ENCODE measurements around the gene CD1E. TPM values are rescaled to one million over a fixed set of nuclear protein-coding genes. Genes with fewer than 3 reads are reported as not detected.

CD1E gene
- total RNA-seq: not detected

GRCh38 chr1:158353303-158354075, at the start of gene CD1E:
TSS of gene CD1E (plus strand) at chr1:158353894. CDS start at chr1:158353989, 95 bp downstream.
- Mint-ChIP-seq H3K27me3 (ENCODE audit: low read depth) (peaks cover 15% of the 10 kb centered on the region), H3K4me1 (ENCODE audit: low read depth) (no peaks in the 10 kb centered on the region), H3K4me3 (no peak within 1 kb of the TSS), H3K36me3 (ENCODE audit: low read depth) (no peaks in the 10 kb centered on the region), H3K27ac (no peak within 1 kb of the TSS), H3K9me3 (ENCODE audit: insufficient read depth) (no peaks in the 10 kb centered on the region)
- no peak for DNase-seq
- CTCF ChIA-PET: no interaction called here
- no peak for ATAC-seq
- POLR2A ChIA-PET: interaction anchor here (0.5 kb wide), 1 partner anchor 99 kb away, joined by 3 read pairs; no protein-coding TSS in a partner anchor

GRCh38 chr1:158310623-158311022, 43.1 kb upstream of the CD1E start:
- H3K36me3 Mint-ChIP-seq (ENCODE audit: low read depth): no peaks in the 10 kb centered on the region
- H3K4me1 Mint-ChIP-seq (ENCODE audit: low read depth): no peaks in the 10 kb centered on the region
- H3K4me3 Mint-ChIP-seq: no peak overlapping the region
- no peak for DNase-seq
- ChIA-PET CTCF (no interaction called here), POLR2A (no interaction called here)
- peaks cover 12% of the 10 kb centered on the region for H3K9me3 Mint-ChIP-seq (ENCODE audit: insufficient read depth)
- H3K27me3 Mint-ChIP-seq (ENCODE audit: low read depth): peaks cover 7% of the 10 kb centered on the region
- ATAC-seq: no peak
- no peak overlapping the region for H3K27ac Mint-ChIP-seq

GRCh38 chr1:158311066-158311465, 42.6 kb upstream of the CD1E start:
- H3K4me1 Mint-ChIP-seq (ENCODE audit: low read depth): no peaks in the 10 kb centered on the region
- ATAC-seq (no peak), DNase-seq (no peak)
- POLR2A ChIA-PET: no interaction called here
- CTCF ChIA-PET: no interaction called here
- H3K4me3 Mint-ChIP-seq: no peak overlapping the region
- peaks cover 12% of the 10 kb centered on the region for H3K9me3 Mint-ChIP-seq (ENCODE audit: insufficient read depth)
- H3K27me3 Mint-ChIP-seq (ENCODE audit: low read depth): peaks cover 7% of the 10 kb centered on the region
- no peaks in the 10 kb centered on the region for H3K36me3 Mint-ChIP-seq (ENCODE audit: low read depth)
- no peak overlapping the region for H3K27ac Mint-ChIP-seq

- DNase-seq: no peak
Measured at GRCh38 chr1:158323866-158324265, 29.8 kb upstream of the CD1E start.

GRCh38 chr1:158324395-158324794, 29.3 kb upstream of the CD1E start:
- Mint-ChIP-seq H3K27me3 (ENCODE audit: low read depth) (no peaks in the 10 kb centered on the region), H3K36me3 (ENCODE audit: low read depth) (no peaks in the 10 kb centered on the region), H3K9me3 (ENCODE audit: insufficient read depth) (peaks cover 3% of the 10 kb centered on the region), H3K27ac (no peak overlapping the region), H3K4me3 (no peak overlapping the region), H3K4me1 (ENCODE audit: low read depth) (no peaks in the 10 kb centered on the region)
- ChIA-PET CTCF (no interaction called here), POLR2A (no interaction called here)
- no peak for DNase-seq
- no peak for ATAC-seq

More at GRCh38 chr1:158323866-158324265, 29.8 kb upstream of the CD1E start:
- POLR2A ChIA-PET: no interaction called here
- no peak for ATAC-seq
- no peaks in the 10 kb centered on the region for H3K36me3 Mint-ChIP-seq (ENCODE audit: low read depth)
- H3K4me1 Mint-ChIP-seq (ENCODE audit: low read depth): no peaks in the 10 kb centered on the region
- H3K9me3 Mint-ChIP-seq (ENCODE audit: insufficient read depth): peaks cover 3% of the 10 kb centered on the region
- H3K4me3 Mint-ChIP-seq: no peak overlapping the region
- no peak overlapping the region for H3K27ac Mint-ChIP-seq
- no peaks in the 10 kb centered on the region for H3K27me3 Mint-ChIP-seq (ENCODE audit: low read depth)
- CTCF ChIA-PET: no interaction called here

- POLR2A ChIA-PET: no interaction called here
- Mint-ChIP-seq H3K4me3 (no peak overlapping the region), H3K9me3 (ENCODE audit: insufficient read depth) (no peaks in the 10 kb centered on the region), H3K36me3 (ENCODE audit: low read depth) (no peaks in the 10 kb centered on the region), H3K27ac (no peak overlapping the region), H3K4me1 (ENCODE audit: low read depth) (no peaks in the 10 kb centered on the region), H3K27me3 (ENCODE audit: low read depth) (no peaks in the 10 kb centered on the region)
- ATAC-seq (no peak), DNase-seq (no peak)
- CTCF ChIA-PET: no interaction called here
Measured at GRCh38 chr1:158327481-158327880, 26.2 kb upstream of the CD1E start.

GRCh38 chr1:158328426-158328825, 25.3 kb upstream of the CD1E start:
- Mint-ChIP-seq H3K27me3 (ENCODE audit: low read depth) (no peaks in the 10 kb centered on the region), H3K4me3 (no peak overlapping the region), H3K9me3 (ENCODE audit: insufficient read depth) (no peaks in the 10 kb centered on the region), H3K36me3 (ENCODE audit: low read depth) (no peaks in the 10 kb centered on the region), H3K4me1 (ENCODE audit: low read depth) (peaks cover 3% of the 10 kb centered on the region), H3K27ac (no peak overlapping the region)
- ChIA-PET POLR2A (no interaction called here), CTCF (interaction anchor here (1.8 to 2.7 kb wide), 2 partner anchors 125 to 744 kb away, joined by 5 to 41 read pairs; no protein-coding TSS in a partner anchor)
- ATAC-seq (no peak), DNase-seq (no peak)

GRCh38 chr1:158329300-158329699, 24.4 kb upstream of the CD1E start:
- H3K9me3 Mint-ChIP-seq (ENCODE audit: insufficient read depth): no peaks in the 10 kb centered on the region
- DNase-seq (no peak), ATAC-seq (no peak)
- no peaks in the 10 kb centered on the region for H3K36me3 Mint-ChIP-seq (ENCODE audit: low read depth)
- no peak overlapping the region for H3K4me3 Mint-ChIP-seq
- ChIA-PET CTCF (interaction anchor here (1.3 to 2.7 kb wide), 5 partner anchors 81 to 743 kb away, joined by 3 to 41 read pairs (median 6); no protein-coding TSS in a partner anchor), POLR2A (no interaction called here)
- peaks cover 3% of the 10 kb centered on the region for H3K27me3 Mint-ChIP-seq (ENCODE audit: low read depth)
- peaks cover 11% of the 10 kb centered on the region for H3K4me1 Mint-ChIP-seq (ENCODE audit: low read depth)
- no peak overlapping the region for H3K27ac Mint-ChIP-seq

GRCh38 chr1:158329733-158330132, 24.0 kb upstream of the CD1E start:
- ChIA-PET CTCF (interaction anchor here (0.9 to 2.7 kb wide), 6 partner anchors 28 to 742 kb away, joined by 3 to 41 read pairs (median 6); no protein-coding TSS in a partner anchor), POLR2A (no interaction called here)
- Mint-ChIP-seq H3K27me3 (ENCODE audit: low read depth) (peaks cover 3% of the 10 kb centered on the region), H3K4me3 (no peak overlapping the region), H3K9me3 (ENCODE audit: insufficient read depth) (no peaks in the 10 kb centered on the region), H3K4me1 (ENCODE audit: low read depth) (peaks cover 15% of the 10 kb centered on the region), H3K36me3 (ENCODE audit: low read depth) (no peaks in the 10 kb centered on the region), H3K27ac (no peak overlapping the region)
- ATAC-seq (no peak), DNase-seq (peak; percentile 26)

GRCh38 chr1:158330391-158331105, 23.1 kb upstream of the CD1E start:
- ChIA-PET POLR2A (no interaction called here), CTCF (interaction anchor here (0.9 to 2.7 kb wide), 6 partner anchors 29 to 741 kb away, joined by 3 to 41 read pairs (median 6); no protein-coding TSS in a partner anchor)
- Mint-ChIP-seq H3K27me3 (ENCODE audit: low read depth) (peaks cover 3% of the 10 kb centered on the region), H3K27ac (no peak overlapping the region), H3K4me3 (no peak overlapping the region), H3K36me3 (ENCODE audit: low read depth) (no peaks in the 10 kb centered on the region), H3K9me3 (ENCODE audit: insufficient read depth) (no peaks in the 10 kb centered on the region), H3K4me1 (ENCODE audit: low read depth) (peaks cover 17% of the 10 kb centered on the region)
- ATAC-seq (no peak), DNase-seq (no peak)

GRCh38 chr1:158331106-158331425, 22.6 kb upstream of the CD1E start:
- ChIA-PET POLR2A (no interaction called here), CTCF (interaction anchor here (2.7 kb wide), 1 partner anchor 127 kb away, joined by 41 read pairs; no protein-coding TSS in a partner anchor)
- H3K27me3 Mint-ChIP-seq (ENCODE audit: low read depth): peaks cover 3% of the 10 kb centered on the region
- H3K4me1 Mint-ChIP-seq (ENCODE audit: low read depth): peaks cover 19% of the 10 kb centered on the region
- no peak for ATAC-seq
- no peak overlapping the region for H3K4me3 Mint-ChIP-seq
- no peak overlapping the region for H3K27ac Mint-ChIP-seq
- no peak for DNase-seq
- no peaks in the 10 kb centered on the region for H3K36me3 Mint-ChIP-seq (ENCODE audit: low read depth)
- no peaks in the 10 kb centered on the region for H3K9me3 Mint-ChIP-seq (ENCODE audit: insufficient read depth)

- CTCF ChIA-PET: interaction anchor here (1.1 to 2.7 kb wide), 2 partner anchors 128 kb away, joined by 5 to 41 read pairs; no protein-coding TSS in a partner anchor
- Mint-ChIP-seq H3K9me3 (ENCODE audit: insufficient read depth) (no peaks in the 10 kb centered on the region), H3K27ac (no peak within 1 kb of the TSS), H3K27me3 (ENCODE audit: low read depth) (peaks cover 3% of the 10 kb centered on the region), H3K36me3 (ENCODE audit: low read depth) (no peaks in the 10 kb centered on the region), H3K4me1 (ENCODE audit: low read depth) (peaks cover 23% of the 10 kb centered on the region), H3K4me3 (no peak within 1 kb of the TSS)
- ATAC-seq (no peak), DNase-seq (no peak)
- POLR2A ChIA-PET: no interaction called here
Measured at GRCh38 chr1:158331481-158332150, 22.1 kb upstream of the CD1E start, which contains the start of gene CD1B. TSS of gene CD1B (minus strand) at chr1:158331531. CDS start at chr1:158331423, 108 bp downstream.
